Endothelial cell of umbilical vein (primary cell): ENCODE results near the gene MMP14. TPM values are rescaled to one million over a fixed set of nuclear protein-coding genes. Genes with fewer than 3 reads are reported as not detected.

Source experiments
- BruUV-seq: library from RNA; stranded (reverse); fragments of 400-500 nt; replicated peaks from 2 replicates; lab custom pipeline; 2021; lab: Mats Ljungman, UMichigan
- CTCF ChIA-PET: fragments of 300-600, 350-600 bp; sonication (Branson Sonifier 250); formaldehyde crosslinking; loops from one replicate; lab custom pipeline; 2021; ENCODE audit warnings: antibody characterized with exemption, inconsistent platforms; lab: Charles Lee
- POLR2A ChIA-PET: fragments of 300-600, 350-600 bp; sonication (Branson Sonifier 250); formaldehyde crosslinking; loops from one replicate; lab custom pipeline; 2021; ENCODE audit warnings: antibody characterized with exemption, inconsistent platforms; lab: Charles Lee
- DNase-seq: peaks from one replicate; pipeline ENCODE4 v3.0.0-alpha.2; 2011; ENCODE audit warnings: low read depth, low spot score
- FAIRE-seq: peaks from 2 replicates; lab custom pipeline; 2011; peaks lifted over from hg19 to GRCh38; lab: Jason Lieb, UNC
- H2AFZ ChIP-seq: 2 replicates; pipeline ENCODE4 v1.6.0; 2012; ENCODE audit warnings: low read depth, low read length, control low read depth, inconsistent platforms
- H3K27ac ChIP-seq: 2 replicates; pipeline ENCODE4 v1.5.1; 2011; ENCODE audit warnings: low read depth, mild to moderate bottlenecking, control low read depth, low read length, moderate library complexity; ENCODE audit not compliant: insufficient read depth
- H3K27me3 ChIP-seq, 2 experiments: 2 replicates each; pipeline versions ENCODE4 v1.6.0 to v1.6.1; 2011; ENCODE audit warnings: low read length in 2 of 2, mixed read lengths in 1 of 2; ENCODE audit not compliant: control insufficient read depth in 2 of 2, insufficient read depth in 2 of 2
- H3K36me3 ChIP-seq, 2 experiments: 2 replicates in 1 of 2; 3 replicates in 1 of 2; pipeline ENCODE4 v1.5.1; 2011; ENCODE audit warnings: low read length in 2 of 2, mild to moderate bottlenecking in 1 of 2, moderate library complexity in 1 of 2; ENCODE audit not compliant: control insufficient read depth in 2 of 2, insufficient read depth in 2 of 2; ENCODE audit errors: extremely low read depth in 1 of 2
- H3K4me1 ChIP-seq: 3 replicates; pipeline ENCODE4 v1.5.1; 2011; ENCODE audit warnings: mild to moderate bottlenecking, low read length; ENCODE audit not compliant: control insufficient read depth, insufficient read depth; ENCODE audit errors: extremely low read depth
- H3K4me2 ChIP-seq: 2 replicates; pipeline ENCODE4 v1.6.1; 2011; ENCODE audit warnings: low read length, control low read depth, mixed read lengths; ENCODE audit not compliant: insufficient read depth
- H3K4me3 ChIP-seq, 3 experiments: fragments of 200-600 bp in 1 of 3; sonication (generic), shearing (Covaris generic) in 1 of 3; replicated peaks in 1 of 3; 2 replicates each; pipeline ENCODE4 v1.5.1; 2011 to 2016; ENCODE audit warnings: control low read depth in 3 of 3, low read length in 3 of 3, mild to moderate bottlenecking in 2 of 3, inconsistent platforms in 1 of 3, low read depth in 1 of 3, moderate library complexity in 1 of 3; ENCODE audit not compliant: insufficient read depth in 1 of 3
- H3K79me2 ChIP-seq: 2 replicates; pipeline ENCODE4 v1.6.0; 2012; ENCODE audit warnings: low read length, inconsistent platforms; ENCODE audit not compliant: control insufficient read depth, insufficient read depth
- H3K9ac ChIP-seq: replicated peaks from 2 replicates; pipeline ENCODE3; 2011; ENCODE audit warnings: low read length, control low read depth; ENCODE audit not compliant: insufficient read depth; ENCODE audit errors: extremely low read depth
- H3K9me1 ChIP-seq: replicated peaks from 3 replicates; pipeline ENCODE4 v1.6.0; 2011; ENCODE audit warnings: mild to moderate bottlenecking, low read length; ENCODE audit not compliant: control insufficient read depth, insufficient read depth; ENCODE audit errors: extremely low read depth
- H3K9me3 ChIP-seq: replicated peaks from 2 replicates; pipeline ENCODE4 v1.5.1; 2012; ENCODE audit warnings: low read length, inconsistent platforms; ENCODE audit not compliant: control insufficient read depth, insufficient read depth
- H4K20me1 ChIP-seq: replicated peaks from 2 replicates; pipeline ENCODE3; 2011; ENCODE audit warnings: mild to moderate bottlenecking, low read length; ENCODE audit not compliant: control insufficient read depth, insufficient read depth; ENCODE audit errors: extremely low read depth
- CTCF ChIP-seq, 2 donors: IDR thresholded peaks; 1 replicate in 1 of 2; 2 replicates in 1 of 2; pipeline ENCODE4 v1.5.1; 2011; ENCODE audit warnings: low read length in 2 of 2, mild to moderate bottlenecking in 2 of 2, moderate library complexity in 2 of 2, control low read depth in 1 of 2, inconsistent platforms in 1 of 2, low read depth in 1 of 2; ENCODE audit not compliant: insufficient read depth in 1 of 2; ENCODE audit errors: extremely low read depth in 1 of 2
- EZH2 ChIP-seq: IDR thresholded peaks from 2 replicates; pipeline ENCODE4 v1.6.1; 2012; ENCODE audit warnings: borderline replicate concordance, low read depth, mild to moderate bottlenecking, moderate library complexity, low read length, inconsistent platforms; ENCODE audit not compliant: severe bottlenecking
- FOS ChIP-seq: IDR thresholded peaks from 2 replicates; pipeline ENCODE4 v1.6.1; 2011; ENCODE audit warnings: mild to moderate bottlenecking, low read length, moderate library complexity, borderline replicate concordance; ENCODE audit not compliant: insufficient read depth
- GATA2 ChIP-seq: IDR thresholded peaks from 2 replicates; pipeline ENCODE4 v1.7.0; 2011; ENCODE audit warnings: low read depth, mild to moderate bottlenecking, moderate library complexity, mixed read lengths, low read length; ENCODE audit not compliant: insufficient read length, insufficient read depth
- JUN ChIP-seq: IDR thresholded peaks from 2 replicates; pipeline ENCODE4 v1.6.1; 2011; ENCODE audit warnings: borderline replicate concordance, low read depth; ENCODE audit not compliant: insufficient read length, insufficient read depth
- MAX ChIP-seq: IDR thresholded peaks from 2 replicates; pipeline ENCODE4 v1.6.1; 2011; ENCODE audit not compliant: insufficient read depth, insufficient read length
- MYC ChIP-seq: IDR thresholded peaks from one replicate; pipeline ENCODE4 v1.6.1; 2011; ENCODE audit warnings: mild to moderate bottlenecking, low read depth, low read length
- POLR2A ChIP-seq: IDR thresholded peaks from 2 replicates; pipeline ENCODE4 v1.6.1; 2012; ENCODE audit warnings: low read depth, mild to moderate bottlenecking, control low read depth, low read length
- POLR2AphosphoS5 ChIP-seq: IDR thresholded peaks from 2 replicates; pipeline ENCODE4 v1.6.1; 2012; ENCODE audit warnings: low read depth, mild to moderate bottlenecking, control low read depth, low read length, moderate library complexity; ENCODE audit not compliant: insufficient read depth
- dilution Hi-C: fragments of 300-500 bp; cut with MboI; formaldehyde crosslinking; loops from one replicate; pipeline ENCODE4 v1.15.0; 2019; ENCODE audit warnings: low sequenced_read_pairs; ENCODE audit not compliant: extremely low pct_ligation_motif_present
- intact Hi-C: fragments of 100-400 bp; cut with micrococcal nuclease; formaldehyde crosslinking; loops from one replicate; pipeline ENCODE4 v1.10.0; 2022
- polyA plus RNA-seq, 4 experiments: library from polyadenylated mRNA; depleted of rRNA in 3 of 4; stranded (reverse) in 3 of 4; unstranded in 1 of 4; fragments of >200 nt; gene quantifications; 2 replicates each; pipeline versions ENCODE4 v1.2.1 to v1.2.3, GENCODE V29; 2011 to 2012; ENCODE audit warnings: missing spikeins in 1 of 4
- total RNA-seq: library from RNA; stranded (reverse); gene quantifications from 2 replicates; pipeline ENCODE4 v1.2.3, GENCODE V29; 2021

Gene MMP14
- total and polyA plus RNA-seq, 2 donors (not counting 3 experiments of a cell fraction or from before 2014, with no cell fraction given): 506 to 603 TPM

- Histone ChIP-seq H3K4me3 (no peak overlapping the region), H3K4me2 (no peak overlapping the region), H3K36me3 (peaks cover 33 to 48% of the 10 kb centered on the region in 2 experiments), H2AFZ (no peak overlapping the region), H3K79me2 (peaks cover 43% of the 10 kb centered on the region), H3K27ac (peak overlapping the region; percentile 29), H3K9me3 (no peaks in the 10 kb centered on the region), H3K27me3 (no peaks in the 10 kb centered on the region), H3K4me1 (peaks cover 62% of the 10 kb centered on the region), H4K20me1 (no peaks in the 10 kb centered on the region), H3K9me1 (no peaks in the 10 kb centered on the region), H3K9ac (no peak overlapping the region)
- POLR2A ChIA-PET: no interaction called here
- DNase-seq (no peak), FAIRE-seq (peak; percentile 24)
- CTCF ChIA-PET: interaction anchor here (1.6 to 10.2 kb wide), 5 partner anchors 11 to 276 kb away, joined by 5 to 313 read pairs (median 17); partner anchors contain the start of genes MMP14 and MRPL52
- TF ChIP-seq POLR2A: no peak
- TF ChIP-seq CTCF (IDR thresholded peaks at IDR 0.05; ENCODE audit: extremely low read depth in 1 of 2, insufficient read depth in 1 of 2, low read depth in 1 of 2, low read length in 2 of 2): no peak
- no peak for TF ChIP-seq MAX
- no peak for TF ChIP-seq POLR2AphosphoS5
- TF ChIP-seq MYC: no peak
- TF ChIP-seq JUN: no peak
- TF ChIP-seq EZH2: no peak
- TF ChIP-seq GATA2: no peak
- no peak for TF ChIP-seq FOS
- dilution Hi-C loops: no loop called here
- intact Hi-C loops: no loop called here
- no TSS peak for BruUV-seq
Measured at GRCh38 chr14:22846811-22847307, 10.5 kb downstream of the MMP14 start.
